LNCAP (cell line): ENCODE data around the gene AVPI1.
A peak's percentile ranks its signal among the peaks of the same experiment; 100 is the strongest.

Experiments
- CTCF ChIP-seq: fragments of 450-650 bp; IDR thresholded peaks from 2 replicates; pipeline ENCODE4 v1.5.1; 2017; ENCODE audit warnings: mild to moderate bottlenecking

The AVPI1 gene

GRCh38 chr10:97683556-97684367 is 3.3 kb downstream of the AVPI1 start:
- no peak for TF ChIP-seq CTCF

- no peak for TF ChIP-seq CTCF
These were observed 5.0 kb downstream of the AVPI1 start for GRCh38 chr10:97682042-97682441.

- no peak for TF ChIP-seq CTCF
These were observed 7.4 kb downstream of the AVPI1 start for GRCh38 chr10:97679594-97679993.

- TF ChIP-seq CTCF, result peak; percentile 86
These were observed 10.1 kb downstream of the AVPI1 start for GRCh38 chr10:97676770-97677581.

GRCh38 chr10:97675222-97675621 is 11.8 kb downstream of the AVPI1 start:
- no peak for TF ChIP-seq CTCF

- TF ChIP-seq CTCF, result no peak
These were observed 13.1 kb downstream of the AVPI1 start for GRCh38 chr10:97673736-97674525.

- no peak for TF ChIP-seq CTCF
These were observed 17.5 kb downstream of the AVPI1 start for GRCh38 chr10:97669571-97669970.
